GM21825 (cell line): ENCODE data around the gene MRPL55.
"Not testable (repeated sequence)": the region's sequence is repeated elsewhere in the genome, so short reads cannot be mapped to it uniquely, and the experiment has no call there.

ENCODE experiments used
- ATAC-seq: cut with Tn5 transposase; IDR thresholded peaks from one replicate; pipeline ENCODE4 v1.9.1; 2021; ENCODE audit warnings: mild to moderate bottlenecking, moderate library complexity; ENCODE audit not compliant: unreplicated experiment

MRPL55 gene

GRCh38 chr1:228125185-228125584, 16.1 kb upstream of the MRPL55 start:
- ATAC-seq: no peak

- ATAC-seq: no peak
Measured at GRCh38 chr1:228123505-228123904, 14.4 kb upstream of the MRPL55 start.

DNA sequence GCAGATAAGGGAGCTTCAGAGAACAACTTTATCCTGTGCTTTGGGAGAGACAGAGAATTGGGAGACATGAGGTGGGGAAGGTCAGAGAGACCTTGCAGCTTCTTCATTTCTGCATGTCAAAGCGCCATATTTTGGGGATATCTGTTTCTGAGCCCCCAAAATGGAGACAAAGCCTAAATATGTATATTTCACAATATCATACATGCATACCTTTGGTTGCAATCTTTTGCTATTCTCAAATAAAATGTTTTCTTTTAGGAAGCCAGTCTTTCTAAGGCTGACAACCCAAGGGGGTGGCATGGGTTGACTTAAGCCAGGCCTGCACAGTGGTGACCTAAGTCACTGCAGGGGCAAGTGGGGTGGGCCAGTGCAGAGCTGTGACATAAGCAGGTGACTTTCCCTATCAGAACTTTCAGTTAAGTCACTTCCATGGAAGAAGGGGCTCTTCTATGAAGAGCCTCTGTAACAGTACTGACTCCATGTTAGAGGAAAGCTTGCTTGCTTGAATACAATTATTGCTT, 13.9 kb upstream of the MRPL55 start:
- no peak for ATAC-seq

GRCh38 chr1:228120857-228121489, 11.9 kb upstream of the MRPL55 start:
- ATAC-seq: no peak

DNA sequence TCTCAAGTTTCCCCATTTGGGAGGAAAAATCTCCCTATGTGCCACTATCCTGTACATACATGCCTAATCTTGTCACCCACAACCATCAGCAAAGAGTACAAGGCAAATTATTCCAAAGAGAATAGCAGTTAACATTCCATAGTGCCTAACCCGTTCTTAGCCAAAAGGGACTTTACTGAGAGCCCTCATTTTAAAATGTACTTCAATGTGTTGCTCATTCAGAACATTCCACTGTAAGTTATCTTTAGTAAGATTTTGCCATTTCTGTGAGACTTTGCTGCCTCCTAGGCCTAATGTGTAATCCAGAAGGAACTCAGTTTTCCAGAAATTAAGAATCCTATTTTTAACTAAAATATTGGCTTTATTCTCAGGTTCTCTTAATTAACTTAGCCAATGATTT, 11.3 kb upstream of the MRPL55 start:
- no peak for ATAC-seq

DNA sequence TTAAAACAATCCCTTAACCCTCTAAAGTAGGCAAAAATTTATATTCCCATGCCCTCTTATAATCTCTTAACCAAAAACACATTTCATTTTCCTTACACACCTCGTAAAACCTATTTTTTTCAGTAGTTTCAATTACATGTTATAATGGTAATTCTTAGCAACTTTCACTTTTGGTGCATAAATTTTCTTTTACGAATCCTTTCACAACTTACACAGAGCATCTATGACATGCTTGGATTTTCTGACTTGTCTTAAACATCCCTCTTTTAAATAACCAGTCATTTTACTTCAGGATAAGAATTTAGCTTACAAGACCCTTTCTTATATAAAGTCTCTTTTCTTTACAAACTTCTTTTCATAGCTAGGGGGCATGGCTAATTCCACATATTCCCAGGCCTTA, 8.9 kb upstream of the MRPL55 start:
- no peak for ATAC-seq

GRCh38 chr1:228117335-228117734, 8.2 kb upstream of the MRPL55 start:
- ATAC-seq: no peak

DNA sequence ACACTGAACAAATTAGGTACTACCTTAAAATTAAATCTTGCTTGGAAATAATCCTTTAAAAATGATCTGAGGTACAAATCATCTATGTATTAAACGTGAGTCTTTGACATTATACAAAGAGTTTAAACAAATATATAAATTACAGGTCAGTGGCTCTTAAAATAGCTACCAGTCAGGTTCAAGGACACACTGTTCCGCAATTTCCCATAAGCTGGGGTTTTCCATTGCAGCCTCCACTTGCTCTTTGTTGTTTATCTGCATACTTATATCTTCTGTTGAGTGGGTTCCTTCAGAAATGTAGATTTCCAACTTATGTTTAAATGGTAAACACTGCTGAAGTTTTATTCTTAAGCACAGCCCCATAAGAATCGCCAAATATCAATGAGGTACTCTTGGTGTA, 5.7 kb upstream of the MRPL55 start:
- no peak for ATAC-seq

- no peak for ATAC-seq
Measured at GRCh38 chr1:228112617-228113016, 3.5 kb upstream of the MRPL55 start.

GRCh38 chr1:228112167-228112566, 3.1 kb upstream of the MRPL55 start:
- no peak for ATAC-seq

DNA sequence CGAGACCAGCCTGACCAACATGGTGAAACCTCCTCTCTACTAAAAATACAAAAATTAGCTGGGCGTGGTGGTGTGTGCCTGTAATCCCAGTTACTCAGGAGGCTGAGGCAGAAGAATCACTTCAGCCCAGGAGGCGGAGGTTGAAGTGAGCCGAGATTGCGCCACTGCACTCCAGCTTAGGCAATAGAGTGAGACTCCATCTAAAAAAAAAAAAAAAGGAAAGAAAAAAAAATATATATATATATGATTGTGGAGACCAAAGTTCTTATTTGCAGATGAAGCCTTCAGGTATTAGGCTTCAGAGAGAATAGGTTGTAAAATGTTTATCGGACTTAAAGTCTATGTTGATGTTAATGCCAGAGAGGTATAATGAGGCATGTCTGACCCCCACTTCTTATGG, 2.2 kb upstream of the MRPL55 start:
- not testable (repeated sequence) for ATAC-seq

GRCh38 chr1:228110556-228110955, 1.5 kb upstream of the MRPL55 start:
- ATAC-seq: no peak

- ATAC-seq: no peak
Measured at GRCh38 chr1:228109962-228110488, 926 bp upstream of the MRPL55 start.

DNA sequence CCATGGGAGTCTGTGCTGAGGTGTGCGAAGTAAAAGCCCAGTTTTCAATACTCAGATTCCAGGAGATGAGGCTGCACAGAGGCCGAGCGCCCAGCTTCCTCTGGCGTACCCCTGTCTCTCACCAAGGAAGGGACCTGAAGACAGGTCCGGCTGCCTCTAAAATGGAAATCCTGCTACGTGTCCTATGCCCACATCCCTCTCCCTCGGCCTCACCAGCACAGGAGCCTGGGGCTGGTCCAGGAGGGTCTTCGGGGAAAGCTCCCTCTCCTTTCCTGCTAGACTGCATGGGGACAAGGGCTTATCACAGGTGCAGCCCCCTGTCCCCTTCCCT, 392 bp downstream of the MRPL55 start:
- no peak for ATAC-seq

DNA sequence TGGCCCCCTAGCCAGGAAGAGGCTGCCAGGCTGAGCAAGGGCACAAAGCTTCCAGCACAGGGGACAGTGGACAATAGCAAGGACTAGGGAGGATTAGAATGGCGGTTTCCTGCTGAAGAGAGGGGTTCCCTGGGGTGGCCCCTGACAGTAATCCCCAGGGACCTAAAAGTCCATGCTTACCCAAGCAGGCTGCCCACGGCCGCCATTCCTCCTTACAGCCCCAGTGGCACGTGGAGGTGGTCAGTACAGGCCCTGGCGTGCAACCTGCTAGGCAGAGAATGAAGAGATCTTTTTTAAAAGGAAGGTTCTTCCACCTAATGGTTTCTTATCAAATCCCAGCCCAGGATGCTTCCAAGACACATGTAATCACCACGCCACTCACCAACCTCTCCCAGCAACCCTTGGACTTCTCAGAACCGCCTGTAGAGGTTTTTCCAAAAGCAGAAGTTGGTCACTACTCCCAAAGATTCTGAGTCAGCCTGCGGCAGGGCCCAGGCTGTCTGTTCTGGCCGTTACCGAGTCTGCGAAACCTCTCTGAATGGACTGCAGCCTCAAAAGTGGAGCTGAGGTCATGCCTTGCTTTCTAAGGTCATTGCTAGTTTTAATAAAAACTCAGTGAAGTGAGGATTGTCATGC, 926 bp downstream of the MRPL55 start:
- ATAC-seq: no peak

DNA sequence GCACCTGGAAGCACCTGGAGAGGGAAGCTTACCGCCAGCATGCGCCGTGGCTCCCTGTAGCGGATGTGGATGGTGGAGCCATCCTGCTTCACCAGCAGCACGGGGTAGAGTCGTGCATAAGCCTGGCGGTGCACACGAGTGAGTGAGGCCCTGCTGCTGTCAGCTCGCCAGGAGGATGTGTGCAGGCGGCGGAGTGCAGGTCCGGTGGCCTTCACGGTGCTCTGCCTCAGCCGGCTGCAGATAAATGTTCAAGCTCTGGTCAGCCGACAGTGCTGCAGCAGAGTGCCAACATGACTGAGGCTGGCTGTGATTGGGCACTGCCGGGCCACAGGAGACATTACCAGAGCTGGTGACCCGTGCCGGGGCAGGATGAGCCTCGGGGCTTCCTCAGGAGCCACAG, 1.5 kb downstream of the MRPL55 start:
- no peak for ATAC-seq

DNA sequence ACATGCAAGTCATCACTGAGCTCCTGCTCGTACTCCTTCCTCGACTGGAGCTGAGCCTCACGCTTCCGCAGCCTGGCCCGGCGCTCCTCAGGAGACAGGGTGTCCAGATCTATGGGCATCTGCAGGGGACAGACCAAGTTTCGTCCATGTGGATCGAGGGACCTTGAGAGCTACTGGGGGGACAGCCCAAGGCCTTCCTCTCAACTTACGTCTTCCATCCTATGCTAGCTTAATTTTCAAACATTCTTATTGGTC, 2.4 kb downstream of the MRPL55 start:
- ATAC-seq: no peak

DNA sequence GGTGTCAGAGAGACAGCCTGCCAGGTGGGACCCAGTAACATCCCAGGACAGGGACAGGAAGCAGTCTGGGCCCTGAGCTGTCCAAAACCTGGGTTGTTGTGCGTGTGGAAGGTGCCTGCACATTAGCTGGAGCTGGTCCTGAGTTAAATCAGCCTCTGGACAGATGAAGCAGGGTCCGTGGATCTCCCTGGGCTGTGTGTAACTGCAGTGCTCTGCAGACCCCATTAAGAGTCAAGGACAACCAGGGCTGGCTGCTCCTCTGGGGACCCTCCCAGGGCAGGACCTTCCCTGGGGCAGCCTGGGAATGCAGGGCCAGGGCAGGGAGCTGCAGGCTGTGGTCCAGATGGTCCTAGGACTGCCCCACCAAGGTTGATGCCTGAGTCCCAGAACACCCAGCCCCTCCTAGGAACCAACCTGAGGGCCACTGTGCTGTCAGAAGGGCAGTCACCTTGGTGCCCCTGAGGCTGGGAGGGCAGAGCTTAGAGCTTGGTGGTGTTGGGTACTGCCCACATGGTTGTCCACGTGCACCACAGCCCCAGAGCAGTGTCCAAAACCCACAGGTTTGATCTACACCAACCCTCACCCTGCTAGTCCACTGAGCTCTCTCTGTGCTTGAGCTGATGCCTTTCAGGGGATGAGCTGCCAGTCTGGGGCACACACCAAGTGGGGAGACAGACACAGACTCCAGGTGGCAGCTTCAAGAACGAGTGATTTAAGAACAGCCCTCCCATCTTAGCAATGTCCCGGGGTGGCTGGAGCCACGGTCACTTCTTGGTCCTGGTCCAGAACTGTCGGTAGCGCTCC, 2.9 kb downstream of the MRPL55 start:
- no peak for ATAC-seq

DNA sequence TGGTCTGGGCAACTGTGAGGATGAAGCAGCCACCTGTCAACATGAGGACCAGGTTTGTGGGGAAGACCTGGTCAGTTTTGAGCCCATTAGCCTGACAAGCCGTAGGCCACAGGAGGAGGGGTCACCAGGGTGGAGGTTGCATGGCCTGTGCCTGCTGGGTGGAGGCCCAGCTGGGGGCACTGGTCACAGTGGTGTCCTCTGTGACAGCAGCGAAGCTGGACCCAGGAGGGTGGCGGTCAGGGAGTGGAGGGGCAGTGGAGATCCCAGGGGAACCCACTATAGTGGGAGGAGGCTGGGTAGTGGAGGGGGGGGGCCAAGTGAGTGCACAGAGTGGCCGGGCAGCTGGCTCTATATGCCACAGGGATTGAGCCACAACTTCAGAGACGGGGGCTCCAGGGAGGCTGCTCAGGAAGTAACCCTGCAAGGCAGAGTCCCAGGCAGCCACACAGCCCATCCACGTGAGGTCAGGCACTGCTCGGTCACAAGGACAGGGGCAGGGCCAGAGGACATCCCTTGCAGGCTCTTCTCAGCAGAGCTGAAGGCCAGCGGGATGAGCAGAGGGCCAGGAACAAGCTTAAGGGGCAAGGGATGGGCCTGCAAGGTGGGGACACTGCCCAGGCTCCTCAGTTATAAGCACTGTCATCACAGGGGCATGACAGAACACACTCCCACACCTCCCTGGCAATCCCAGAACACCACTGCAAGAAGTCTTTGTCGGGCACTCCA, 3.7 kb downstream of the MRPL55 start:
- ATAC-seq: no peak

DNA sequence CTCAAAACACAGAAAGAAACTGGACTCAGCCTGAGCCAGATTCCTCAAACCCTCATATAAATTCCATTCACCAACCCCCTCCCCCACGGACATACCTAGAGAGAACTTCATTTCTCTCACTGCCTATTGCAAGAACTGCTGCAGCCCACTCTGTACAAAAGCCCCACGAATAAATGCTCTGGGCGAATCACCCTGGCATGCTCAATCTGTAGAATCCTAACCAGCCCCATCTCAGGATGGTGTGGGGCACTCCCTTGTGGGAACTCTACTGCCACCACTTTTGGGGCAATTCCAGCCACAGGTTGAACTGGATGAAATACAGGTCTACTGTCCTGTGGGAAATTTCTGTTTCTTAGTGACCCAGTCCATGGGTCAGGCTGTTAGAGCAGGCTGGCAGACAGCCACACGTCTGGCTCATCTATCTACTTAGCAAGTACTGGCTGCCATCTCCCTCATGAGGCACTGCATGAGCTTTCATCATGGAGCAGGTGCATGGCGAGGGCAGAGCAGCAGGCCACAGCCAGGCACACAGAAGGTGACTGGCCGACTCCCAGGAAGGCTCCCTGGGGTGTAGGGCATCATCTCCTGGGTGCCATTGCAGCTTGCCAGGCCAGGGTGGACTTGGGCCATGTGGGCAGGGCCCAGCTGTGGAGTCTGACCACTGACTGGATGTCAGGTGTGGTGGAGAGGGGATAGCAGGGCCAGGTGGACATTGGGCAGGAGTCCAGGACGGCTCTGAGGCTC, 4.4 kb downstream of the MRPL55 start:
- ATAC-seq: no peak
